Measurements from ENCODE around the gene WDR72. TPM values are rescaled to one million over a fixed set of nuclear protein-coding genes. Genes with fewer than 3 reads are reported as not detected.
"Not testable (repeated sequence)": the region's sequence is repeated elsewhere in the genome, so short reads cannot be mapped to it uniquely, and the experiment has no call there.

The WDR72 gene
- total RNA-seq (under 1 TPM in 1 of 2 donors, not detected in 1; 0.16 TPM), polyA plus RNA-seq (not detected)
- long read RNA-seq, donor 1, partial matches to known transcripts: 1 of 1 reads
- long read RNA-seq, donor 1, other reads (novel, unspliced or antisense): 0 of 1 reads
- long read RNA-seq, donor 2: 0 reads

DNA sequence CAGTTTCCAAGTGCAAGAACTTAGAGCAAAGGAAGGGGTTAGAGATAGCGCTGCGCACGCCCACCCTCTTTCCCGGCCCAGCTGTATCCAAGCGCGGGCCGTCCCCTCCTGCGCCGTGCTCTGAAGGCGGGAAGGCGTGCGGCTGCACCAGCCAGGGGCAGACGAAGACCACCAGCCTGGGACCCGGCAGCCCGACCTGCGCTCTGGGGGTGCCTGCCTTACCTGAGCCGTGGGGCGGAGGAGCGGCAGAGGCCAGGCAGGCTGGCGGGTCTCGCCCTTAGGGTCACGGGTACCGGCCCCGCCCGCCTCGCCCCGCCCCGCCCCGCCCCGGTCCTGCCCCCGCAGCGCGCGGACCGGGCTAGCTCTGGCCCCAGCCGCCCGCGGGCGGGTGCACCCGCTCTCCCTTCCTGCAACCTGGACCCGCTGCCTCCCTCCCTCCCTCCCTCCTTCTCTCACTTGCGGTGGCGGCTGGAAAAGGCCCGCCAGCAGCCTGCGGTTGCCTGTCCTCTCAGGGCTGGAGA lies at the start of gene WDR72:
Gene WDR72 (minus strand): TSS at position 253 of the 521 bp plus-strand sequence. CDS start 26,514 bp downstream, outside the sequence.
- peak; percentile 8 for ATAC-seq (ENCODE audit: low FRiP score)
- intact Hi-C loops (cut with DNase I): no loop called here

DNA sequence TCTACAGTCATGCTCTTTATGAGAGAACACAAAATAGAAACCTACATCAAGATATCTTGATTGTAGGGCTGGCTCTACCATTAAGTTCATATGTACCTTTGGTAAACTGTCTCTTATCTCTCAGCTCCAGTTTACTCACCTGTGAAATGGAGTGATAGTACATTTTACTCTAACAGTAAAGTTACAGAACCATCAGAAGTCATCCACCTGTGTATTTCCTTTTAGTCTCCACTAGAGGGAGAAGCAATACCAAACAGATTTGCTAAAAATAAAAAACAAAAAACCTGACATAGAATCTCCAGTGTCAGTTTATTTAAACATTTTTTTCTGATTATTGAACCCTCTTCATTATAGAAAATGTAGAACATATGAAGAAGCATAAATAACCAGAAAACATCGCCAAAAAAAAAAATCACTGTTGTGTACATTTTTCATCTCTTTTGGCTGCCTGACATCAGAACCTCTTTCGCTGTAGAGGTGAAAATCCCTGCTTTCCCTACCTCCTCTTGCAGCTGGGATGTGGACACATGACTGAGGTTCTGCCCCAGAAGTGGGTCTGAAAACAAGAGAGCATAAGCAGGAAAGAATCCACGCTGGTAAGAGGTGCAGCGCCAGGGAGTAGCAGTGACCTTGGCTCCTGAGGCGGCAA lies 48.7 kb upstream of the WDR72 start:
- Histone ChIP-seq H3K4me3 (ENCODE audit: low read length in 2 of 2) (no peak overlapping the region), H3K27me3 (ENCODE audit: control insufficient read depth in 1 of 2, insufficient read depth in 2 of 2, low read length in 1 of 2) (no peaks in the 10 kb centered on the region), H3K36me3 (ENCODE audit: control insufficient read depth in 1 of 2, insufficient read depth in 2 of 2, low read length in 1 of 2) (no peaks in the 10 kb centered on the region), H3K27ac (ENCODE audit: low read depth in 1 of 2, low read length in 2 of 2) (no peak overlapping the region), H3K4me1 (ENCODE audit: control insufficient read depth in 1 of 2, insufficient read depth in 2 of 2, low read length in 2 of 2) (no peaks in the 10 kb centered on the region), H3K9me3 (ENCODE audit: control insufficient read depth, low read length) (no peaks in the 10 kb centered on the region)
- no peak for DNase-seq
- ATAC-seq (ENCODE audit: low FRiP score): no peak
- WGBS, 2 donors: 57% methylated on average over 5 of the region's 5 CpGs
- intact Hi-C loops (cut with DNase I): no loop called here

More for the DNA sequence above, at the start of gene WDR72:
- Histone ChIP-seq H3K27ac (ENCODE audit: low read depth in 1 of 2, low read length in 2 of 2) (no peak within 1 kb of the TSS), H3K36me3 (ENCODE audit: control insufficient read depth in 1 of 2, insufficient read depth in 2 of 2, low read length in 1 of 2) (no peaks in the 10 kb centered on the region), H3K27me3 (ENCODE audit: control insufficient read depth in 1 of 2, insufficient read depth in 2 of 2, low read length in 1 of 2) (no peaks in the 10 kb centered on the region), H3K9me3 (ENCODE audit: control insufficient read depth, low read length) (no peaks in the 10 kb centered on the region), H3K4me3 (ENCODE audit: low read length in 2 of 2) (peak within 1 kb of the TSS; percentile 47 to 52), H3K4me1 (ENCODE audit: control insufficient read depth in 1 of 2, insufficient read depth in 2 of 2, low read length in 2 of 2) (no peaks in the 10 kb centered on the region)
- 3% methylated on average over 24 to 45 of the region's 45 CpGs for WGBS, 2 donors
- DNase-seq: no peak

DNA sequence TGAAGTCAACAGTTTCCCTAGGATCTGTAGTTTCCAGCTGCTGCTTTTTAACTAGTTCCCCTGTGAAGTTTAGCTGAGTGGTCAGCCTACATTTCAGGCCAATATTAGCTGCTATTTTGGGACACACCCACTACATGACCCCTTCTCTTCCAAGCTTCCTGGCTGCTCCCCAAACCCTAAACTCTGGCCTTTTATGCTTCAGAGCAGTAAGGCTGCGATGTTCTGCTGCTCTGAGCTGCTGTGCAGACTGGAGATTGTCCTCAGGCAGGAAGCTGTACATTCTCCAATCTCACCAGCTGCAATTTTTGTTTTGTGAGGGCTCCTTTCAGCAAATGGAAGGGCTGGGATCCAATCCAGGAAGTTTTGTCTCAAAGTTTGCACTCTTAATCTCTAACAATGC lies 48.0 kb upstream of the WDR72 start:
- Histone ChIP-seq H3K4me3 (ENCODE audit: low read length in 2 of 2) (no peak overlapping the region), H3K9me3 (ENCODE audit: control insufficient read depth, low read length) (no peaks in the 10 kb centered on the region), H3K27ac (ENCODE audit: low read depth in 1 of 2, low read length in 2 of 2) (no peak overlapping the region), H3K36me3 (ENCODE audit: control insufficient read depth in 1 of 2, insufficient read depth in 2 of 2, low read length in 1 of 2) (no peaks in the 10 kb centered on the region), H3K27me3 (ENCODE audit: control insufficient read depth in 1 of 2, insufficient read depth in 2 of 2, low read length in 1 of 2) (no peaks in the 10 kb centered on the region), H3K4me1 (ENCODE audit: control insufficient read depth in 1 of 2, insufficient read depth in 2 of 2, low read length in 2 of 2) (no peaks in the 10 kb centered on the region)
- intact Hi-C loops (cut with DNase I): no loop called here
- WGBS, 2 donors: 51 to 52% methylated on average over 1 of the region's 1 CpG
- ATAC-seq (ENCODE audit: low FRiP score) (no peak), DNase-seq (no peak)

DNA sequence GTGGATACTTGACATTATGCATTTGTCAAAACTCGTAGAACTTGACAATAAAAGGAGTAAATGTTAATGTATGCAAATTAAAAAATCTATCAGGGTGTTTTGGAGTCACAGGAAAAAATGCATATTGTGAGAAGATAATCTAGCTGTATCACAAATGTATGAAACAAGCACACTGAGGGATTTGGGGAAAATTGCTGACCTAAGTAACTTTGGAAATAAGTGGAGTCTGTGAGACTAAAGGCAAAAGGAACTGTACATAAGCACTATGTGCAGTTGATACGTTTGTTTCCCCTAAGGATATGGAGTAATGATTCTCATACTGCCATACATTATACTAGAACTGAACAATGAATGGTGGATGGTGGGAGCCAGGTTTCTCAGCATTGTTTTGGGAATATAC lies 43.2 kb upstream of the WDR72 start:
- Histone ChIP-seq H3K36me3 (ENCODE audit: control insufficient read depth in 1 of 2, insufficient read depth in 2 of 2, low read length in 1 of 2) (no peaks in the 10 kb centered on the region), H3K9me3 (ENCODE audit: control insufficient read depth, low read length) (no peaks in the 10 kb centered on the region), H3K27ac (ENCODE audit: low read depth in 1 of 2, low read length in 2 of 2) (no peak overlapping the region), H3K4me3 (ENCODE audit: low read length in 2 of 2) (no peak overlapping the region), H3K27me3 (ENCODE audit: control insufficient read depth in 1 of 2, insufficient read depth in 2 of 2, low read length in 1 of 2) (no peaks in the 10 kb centered on the region), H3K4me1 (ENCODE audit: control insufficient read depth in 1 of 2, insufficient read depth in 2 of 2, low read length in 2 of 2) (no peaks in the 10 kb centered on the region)
- DNase-seq (no peak), ATAC-seq (ENCODE audit: low FRiP score) (no peak)
- intact Hi-C loops (cut with DNase I): no loop called here
- 28 to 36% methylated on average over 2 of the region's 2 CpGs for WGBS, 2 donors

DNA sequence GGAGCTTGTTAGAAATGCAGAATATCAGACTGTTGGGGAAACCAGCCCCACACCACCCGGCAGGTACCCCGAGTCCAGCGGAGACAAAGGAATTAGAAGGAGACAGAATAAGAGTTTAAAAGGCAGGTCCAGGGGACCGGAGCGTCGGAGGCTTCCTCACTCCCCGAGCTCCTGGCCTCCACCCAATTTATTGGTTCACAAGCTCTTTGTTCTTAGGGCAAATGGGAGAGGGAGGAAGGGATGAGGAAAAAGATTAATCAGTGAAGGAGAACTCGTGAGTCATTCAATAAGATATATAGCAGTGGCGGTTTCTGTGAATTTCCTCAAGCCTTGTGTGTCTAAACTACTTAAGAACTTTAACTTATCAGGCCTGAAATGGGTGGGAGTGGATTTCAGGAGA lies 32.1 kb upstream of the WDR72 start:
- ATAC-seq (ENCODE audit: low FRiP score) (no peak), DNase-seq (no peak)
- intact Hi-C loops (cut with DNase I): no loop called here
- H3K4me1 ChIP-seq (ENCODE audit: control insufficient read depth in 1 of 2, insufficient read depth in 2 of 2, low read length in 2 of 2): no peaks in the 10 kb centered on the region
- peaks cover 1% of the 10 kb centered on the region for H3K9me3 ChIP-seq (ENCODE audit: control insufficient read depth, low read length)
- no peak overlapping the region for H3K4me3 ChIP-seq (ENCODE audit: low read length in 2 of 2)
- 82 to 84% methylated on average over 9 of the region's 9 CpGs for WGBS, 2 donors
- H3K36me3 ChIP-seq (ENCODE audit: control insufficient read depth in 1 of 2, insufficient read depth in 2 of 2, low read length in 1 of 2): no peaks in the 10 kb centered on the region
- no peaks in the 10 kb centered on the region for H3K27me3 ChIP-seq (ENCODE audit: control insufficient read depth in 1 of 2, insufficient read depth in 2 of 2, low read length in 1 of 2)
- H3K27ac ChIP-seq (ENCODE audit: low read depth in 1 of 2, low read length in 2 of 2): no peak overlapping the region

DNA sequence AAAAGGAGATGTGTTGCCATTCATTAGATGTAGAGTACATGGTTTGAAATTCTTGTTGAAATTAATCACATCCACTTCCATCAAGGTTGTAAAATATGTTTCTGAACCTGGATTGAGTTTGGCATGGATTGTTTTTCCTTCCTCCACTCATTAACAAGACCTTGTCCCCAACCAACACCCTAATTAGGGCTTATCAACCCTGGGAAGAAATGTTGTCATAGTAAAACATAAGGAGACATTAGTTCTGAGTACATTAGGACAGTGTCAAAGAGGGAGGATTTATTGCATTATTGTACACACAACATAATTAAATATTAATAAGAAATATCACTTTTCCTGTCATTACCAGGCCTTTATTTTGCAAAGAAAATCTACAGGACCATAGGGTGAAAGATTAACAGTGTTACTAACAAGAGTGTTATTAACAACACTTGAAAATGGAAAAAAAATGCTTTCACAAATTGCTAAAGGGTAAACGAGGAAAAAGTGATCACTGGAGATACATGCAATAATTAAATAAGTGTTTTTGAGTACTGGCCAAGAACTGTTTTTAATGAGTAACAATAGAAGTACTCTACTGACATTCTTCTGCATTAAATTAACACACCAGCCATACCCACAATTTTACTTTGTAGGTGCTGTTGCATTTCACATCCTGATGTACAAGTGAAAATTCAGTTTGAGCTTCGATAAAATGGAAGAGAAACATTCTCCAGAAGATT lies 30.4 kb upstream of the WDR72 start:
- no peaks in the 10 kb centered on the region for H3K27me3 ChIP-seq (ENCODE audit: control insufficient read depth in 1 of 2, insufficient read depth in 2 of 2, low read length in 1 of 2)
- H3K4me1 ChIP-seq (ENCODE audit: control insufficient read depth in 1 of 2, insufficient read depth in 2 of 2, low read length in 2 of 2): no peaks in the 10 kb centered on the region
- intact Hi-C loops (cut with DNase I): no loop called here
- H3K9me3 ChIP-seq (ENCODE audit: control insufficient read depth, low read length): peaks cover 1% of the 10 kb centered on the region
- DNase-seq (no peak), ATAC-seq (ENCODE audit: low FRiP score) (no peak)
- H3K4me3 ChIP-seq (ENCODE audit: low read length in 2 of 2): no peak overlapping the region
- no peak overlapping the region for H3K27ac ChIP-seq (ENCODE audit: low read depth in 1 of 2, low read length in 2 of 2)
- 66 to 76% methylated on average over 2 of the region's 2 CpGs for WGBS, 2 donors
- H3K36me3 ChIP-seq (ENCODE audit: control insufficient read depth in 1 of 2, insufficient read depth in 2 of 2, low read length in 1 of 2): no peaks in the 10 kb centered on the region

DNA sequence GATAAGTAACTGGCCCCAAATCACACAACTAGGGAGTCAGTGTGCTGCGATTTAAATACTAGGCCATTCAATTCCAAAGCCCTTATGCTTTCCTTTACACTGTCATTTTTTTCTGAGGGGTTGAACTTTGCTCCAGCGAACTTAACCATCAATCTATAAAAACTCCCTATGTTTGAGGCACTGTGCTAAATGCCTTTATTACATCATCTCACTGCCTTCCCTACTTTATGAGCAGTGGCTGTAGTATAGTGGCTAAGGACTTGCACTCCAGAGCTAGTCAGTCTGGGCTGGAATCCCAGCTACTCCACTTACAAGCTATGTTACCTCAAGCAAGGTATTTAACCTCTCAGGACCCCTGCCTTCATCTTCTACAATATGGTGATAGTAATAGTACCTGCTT lies 26.9 kb upstream of the WDR72 start:
- Histone ChIP-seq H3K9me3 (ENCODE audit: control insufficient read depth, low read length) (no peaks in the 10 kb centered on the region), H3K36me3 (ENCODE audit: control insufficient read depth in 1 of 2, insufficient read depth in 2 of 2, low read length in 1 of 2) (no peaks in the 10 kb centered on the region), H3K4me3 (ENCODE audit: low read length in 2 of 2) (no peak overlapping the region), H3K27ac (ENCODE audit: low read depth in 1 of 2, low read length in 2 of 2) (no peak overlapping the region), H3K4me1 (ENCODE audit: control insufficient read depth in 1 of 2, insufficient read depth in 2 of 2, low read length in 2 of 2) (no peaks in the 10 kb centered on the region), H3K27me3 (ENCODE audit: control insufficient read depth in 1 of 2, insufficient read depth in 2 of 2, low read length in 1 of 2) (no peaks in the 10 kb centered on the region)
- intact Hi-C loops (cut with DNase I): no loop called here
- WGBS, 2 donors: 81 to 86% methylated on average over 2 of the region's 2 CpGs
- DNase-seq (no peak), ATAC-seq (ENCODE audit: low FRiP score) (no peak)

DNA sequence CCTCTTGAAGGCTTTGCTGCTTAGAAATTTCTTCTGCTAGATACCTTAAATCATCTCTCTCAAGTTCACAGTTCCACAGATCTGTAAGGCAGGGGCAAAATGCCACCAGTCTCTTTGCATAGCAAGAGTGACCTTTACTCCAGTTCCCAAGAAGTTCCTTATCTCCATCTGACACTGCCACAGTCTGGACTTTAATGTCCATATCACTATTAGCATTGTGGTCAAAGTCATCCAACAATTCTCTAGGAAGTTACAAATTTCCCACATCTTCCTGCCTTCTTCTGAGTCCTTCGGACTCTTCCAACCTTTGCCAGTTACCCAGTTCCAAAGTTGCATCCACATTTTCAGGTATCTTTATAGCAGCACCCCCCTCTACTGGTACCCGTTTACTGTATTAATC lies 25.8 kb upstream of the WDR72 start:
- intact Hi-C loops (cut with DNase I); H3K27me3 ChIP-seq (ENCODE audit: control insufficient read depth in 1 of 2, insufficient read depth in 2 of 2, low read length in 1 of 2); H3K27ac ChIP-seq (ENCODE audit: low read depth in 1 of 2, low read length in 2 of 2); DNase-seq; ATAC-seq (ENCODE audit: low FRiP score); H3K9me3 ChIP-seq (ENCODE audit: control insufficient read depth, low read length); H3K4me1 ChIP-seq (ENCODE audit: control insufficient read depth in 1 of 2, insufficient read depth in 2 of 2, low read length in 2 of 2); H3K36me3 ChIP-seq (ENCODE audit: control insufficient read depth in 1 of 2, insufficient read depth in 2 of 2, low read length in 1 of 2); H3K4me3 ChIP-seq (ENCODE audit: low read length in 2 of 2): not testable (repeated sequence)
- WGBS, 2 donors: 88 to 97% methylated on average over 2 of the region's 2 CpGs

DNA sequence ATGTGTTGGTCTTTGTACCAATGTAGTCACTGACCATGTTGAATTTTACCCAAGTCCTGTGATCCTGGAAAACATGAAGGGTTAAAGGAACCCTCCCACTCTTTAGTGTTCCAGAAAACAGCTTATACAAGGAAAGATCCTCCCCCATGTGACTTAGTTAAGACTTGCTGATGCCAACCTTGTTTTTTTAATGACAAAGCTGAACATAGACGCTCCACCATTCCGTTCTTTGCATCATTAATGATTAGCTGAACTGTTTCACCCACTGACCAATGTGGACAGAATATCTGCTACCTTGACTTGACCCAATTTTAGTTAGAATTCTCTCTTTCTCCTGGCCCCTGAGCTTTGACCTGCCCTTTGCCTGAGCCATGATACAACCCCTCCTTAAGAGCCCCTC lies 3.5 kb upstream of the WDR72 start:
- DNase-seq (no peak), ATAC-seq (ENCODE audit: low FRiP score) (no peak)
- H3K4me1 ChIP-seq (ENCODE audit: control insufficient read depth in 1 of 2, insufficient read depth in 2 of 2, low read length in 2 of 2): no peaks in the 10 kb centered on the region
- no peaks in the 10 kb centered on the region for H3K27me3 ChIP-seq (ENCODE audit: control insufficient read depth in 1 of 2, insufficient read depth in 2 of 2, low read length in 1 of 2)
- H3K27ac ChIP-seq (ENCODE audit: low read depth in 1 of 2, low read length in 2 of 2): no peak overlapping the region
- 85 to 87% methylated on average over 2 of the region's 2 CpGs for WGBS, 2 donors
- H3K9me3 ChIP-seq (ENCODE audit: control insufficient read depth, low read length): no peaks in the 10 kb centered on the region
- intact Hi-C loops (cut with DNase I): no loop called here
- no peaks in the 10 kb centered on the region for H3K36me3 ChIP-seq (ENCODE audit: control insufficient read depth in 1 of 2, insufficient read depth in 2 of 2, low read length in 1 of 2)
- no peak overlapping the region for H3K4me3 ChIP-seq (ENCODE audit: low read length in 2 of 2)
